ENCODE measurements around the gene AATK. TPM values are rescaled to one million over a fixed set of nuclear protein-coding genes. Genes with fewer than 3 reads are reported as not detected.

AATK gene
- total and polyA plus RNA-seq, 10 of the 15 experiments (the other 5 are each of a cell fraction or from before 2014, with no cell fraction given), result 0.04 TPM; not detected in 9

GRCh38 chr17:81199482-81199830 is 33.4 kb upstream of the AATK start (continued):
- TF ChIP-seq, protein P1, sequence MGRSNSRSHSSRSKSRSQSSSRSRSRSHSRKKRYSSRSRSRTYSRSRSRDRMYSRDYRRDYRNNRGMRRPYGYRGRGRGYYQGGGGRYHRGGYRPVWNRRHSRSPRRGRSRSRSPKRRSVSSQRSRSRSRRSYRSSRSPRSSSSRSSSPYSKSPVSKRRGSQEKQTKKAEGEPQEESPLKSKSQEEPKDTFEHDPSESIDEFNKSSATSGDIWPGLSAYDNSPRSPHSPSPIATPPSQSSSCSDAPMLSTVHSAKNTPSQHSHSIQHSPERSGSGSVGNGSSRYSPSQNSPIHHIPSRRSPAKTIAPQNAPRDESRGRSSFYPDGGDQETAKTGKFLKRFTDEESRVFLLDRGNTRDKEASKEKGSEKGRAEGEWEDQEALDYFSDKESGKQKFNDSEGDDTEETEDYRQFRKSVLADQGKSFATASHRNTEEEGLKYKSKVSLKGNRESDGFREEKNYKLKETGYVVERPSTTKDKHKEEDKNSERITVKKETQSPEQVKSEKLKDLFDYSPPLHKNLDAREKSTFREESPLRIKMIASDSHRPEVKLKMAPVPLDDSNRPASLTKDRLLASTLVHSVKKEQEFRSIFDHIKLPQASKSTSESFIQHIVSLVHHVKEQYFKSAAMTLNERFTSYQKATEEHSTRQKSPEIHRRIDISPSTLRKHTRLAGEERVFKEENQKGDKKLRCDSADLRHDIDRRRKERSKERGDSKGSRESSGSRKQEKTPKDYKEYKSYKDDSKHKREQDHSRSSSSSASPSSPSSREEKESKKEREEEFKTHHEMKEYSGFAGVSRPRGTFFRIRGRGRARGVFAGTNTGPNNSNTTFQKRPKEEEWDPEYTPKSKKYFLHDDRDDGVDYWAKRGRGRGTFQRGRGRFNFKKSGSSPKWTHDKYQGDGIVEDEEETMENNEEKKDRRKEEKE (IDR thresholded peaks at IDR 0.05), result no peak
- no peak for TF ChIP-seq RAD21 (IDR thresholded peaks at IDR 0.05; ENCODE audit: insufficient read depth, low read depth, low read length)
- no peak for TF ChIP-seq FOXM1 (IDR thresholded peaks at IDR 0.05; ENCODE audit: low read depth, low read length)
- no peak for TF ChIP-seq BMI1 (IDR thresholded peaks at IDR 0.05; ENCODE audit: borderline replicate concordance)

DNA sequence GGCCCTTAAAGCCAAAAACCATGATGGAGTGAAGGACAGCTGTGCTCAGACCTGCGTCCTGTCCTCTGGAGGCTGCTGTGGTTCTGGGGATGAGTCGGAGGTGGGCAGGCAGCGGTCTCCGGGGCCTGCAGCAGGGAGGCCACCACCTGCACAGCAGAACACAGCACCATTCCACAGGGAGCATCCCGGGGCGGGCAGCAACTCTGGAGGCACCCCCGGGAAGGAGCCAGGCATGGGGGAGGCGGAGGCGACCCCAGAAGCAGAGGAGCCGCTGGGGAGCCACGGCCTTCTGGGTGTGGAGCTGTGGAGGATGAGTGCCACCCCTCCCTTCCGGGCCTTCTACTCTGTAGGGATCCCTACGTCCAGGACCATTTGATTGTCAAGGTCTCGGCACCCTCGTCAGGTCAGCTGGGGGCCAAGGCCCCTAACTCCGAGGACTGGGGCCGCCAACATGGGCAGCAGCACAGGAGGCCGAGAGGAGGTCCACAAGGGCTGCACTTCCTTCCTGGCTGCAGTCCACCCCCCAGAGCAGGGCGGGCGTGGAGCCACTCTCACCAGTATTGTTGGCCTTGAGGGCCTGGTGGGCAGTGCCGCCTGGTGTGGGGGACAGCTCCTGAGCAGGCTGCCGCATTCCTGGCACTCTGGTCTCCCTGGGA is 32.9 kb upstream of the AATK start:
- CTCF ChIA-PET, result interaction anchor here (0.7 to 0.9 kb wide), 2 partner anchors 42 to 286 kb away, joined by 3 read pairs; no protein-coding TSS in a partner anchor
- intact Hi-C loops (cut with micrococcal nuclease; ENCODE audit: unreplicated experiment), result no loop called here

More for the DNA sequence above, 32.9 kb upstream of the AATK start:
- POLR2A ChIA-PET, result no interaction called here
- H3K4me3 ChIP-seq, result no peak overlapping the region
- H3K27ac ChIP-seq (ENCODE audit: control insufficient read depth, insufficient read depth), result no peak overlapping the region
- H3K36me3 ChIP-seq (ENCODE audit: control insufficient read depth in 2 of 2, insufficient read depth in 2 of 2, low read length in 1 of 2), result peaks cover 4 to 7% of the 10 kb centered on the region in 2 experiments; a peak in 2 of 4 replicates
- ATAC-seq (no peak), FAIRE-seq (no peak), DNase-seq (ENCODE audit: low read depth, low spot score) (no peak)
- no peaks in the 10 kb centered on the region for H4K20me1 ChIP-seq (ENCODE audit: control insufficient read depth, insufficient read depth)
- in situ Hi-C loops (cut with MboI), result no loop called here
- H3K4me2 ChIP-seq (ENCODE audit: control insufficient read depth, insufficient read depth), result no peak overlapping the region
- RAD21 ChIA-PET (ENCODE audit: unreplicated experiment), result no interaction called here
- no peaks in the 10 kb centered on the region for H3K27me3 ChIP-seq (replicated peaks in 1 of 2; ENCODE audit: control insufficient read depth in 2 of 2, insufficient read depth in 2 of 2, low read length in 1 of 2)
- no peaks in the 10 kb centered on the region for H3K4me1 ChIP-seq (ENCODE audit: control insufficient read depth, insufficient read depth, low read length)
- no TSS peak for BruUV-seq (replicated peaks)
- H3K9me3 ChIP-seq (replicated peaks; ENCODE audit: control insufficient read depth, insufficient read depth, low read length), result no peaks in the 10 kb centered on the region
- no peak for TF ChIP-seq HSF1 (IDR thresholded peaks at IDR 0.05; ENCODE audit: low read depth, low read length)
- no peak for TF ChIP-seq NR2C2 (IDR thresholded peaks at IDR 0.05; ENCODE audit: borderline replicate concordance, control insufficient read depth, insufficient read length, low read depth)
- 91% methylated on average over 22 of the region's 22 CpGs for WGBS (ENCODE audit: insufficient coverage, insufficient replicate concordance, low lambda C conversion rate, missing lambda C conversion rate)
- no peak overlapping the region for H2AFZ ChIP-seq (ENCODE audit: control insufficient read depth, low read depth, low read length)
- SMC1A ChIA-PET (ENCODE audit: uncharacterized antibody, unreplicated experiment), result interaction anchor here (1.2 kb wide), 1 partner anchor 24 kb away, joined by 3 read pairs; the partner anchor contains the start of gene CEP131
- H3K79me2 ChIP-seq (ENCODE audit: control insufficient read depth, insufficient read depth, low read length), result no peaks in the 10 kb centered on the region
- no peak overlapping the region for H3K9ac ChIP-seq (ENCODE audit: control insufficient read depth, insufficient read depth, low read length)

Data from GM12878 (cell line).